GM21576 (cell line): Measurements from ENCODE around the gene TLR10.
"Not testable (repeated sequence)": the region's sequence is repeated elsewhere in the genome, so short reads cannot be mapped to it uniquely, and the experiment has no call there.

Experiments
- ATAC-seq: cut with Tn5 transposase; IDR thresholded peaks from one replicate; pipeline ENCODE4 v1.9.1; 2021; ENCODE audit warnings: mild to moderate bottlenecking, moderate library complexity; ENCODE audit not compliant: unreplicated experiment

The TLR10 gene

DNA sequence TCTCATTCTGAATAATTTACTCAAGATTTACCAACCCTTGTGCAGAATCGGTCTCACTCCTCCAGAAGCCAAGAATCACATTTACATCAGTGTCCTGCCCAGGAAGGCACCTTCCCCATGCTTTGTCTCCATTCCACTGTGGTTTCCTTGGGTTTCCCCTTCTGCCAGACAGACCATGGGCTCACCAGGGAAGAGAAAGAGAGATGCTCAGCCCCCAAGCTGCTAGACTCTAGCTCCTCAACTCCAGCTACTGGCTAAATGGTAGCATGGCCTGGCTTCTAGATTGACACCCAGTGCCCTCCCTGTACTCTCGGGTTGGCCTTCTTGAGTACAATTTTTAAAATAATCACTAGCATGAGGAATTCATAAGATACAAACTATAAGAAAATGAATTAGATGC is 12.9 kb downstream of the TLR10 start:
- no peak for ATAC-seq

DNA sequence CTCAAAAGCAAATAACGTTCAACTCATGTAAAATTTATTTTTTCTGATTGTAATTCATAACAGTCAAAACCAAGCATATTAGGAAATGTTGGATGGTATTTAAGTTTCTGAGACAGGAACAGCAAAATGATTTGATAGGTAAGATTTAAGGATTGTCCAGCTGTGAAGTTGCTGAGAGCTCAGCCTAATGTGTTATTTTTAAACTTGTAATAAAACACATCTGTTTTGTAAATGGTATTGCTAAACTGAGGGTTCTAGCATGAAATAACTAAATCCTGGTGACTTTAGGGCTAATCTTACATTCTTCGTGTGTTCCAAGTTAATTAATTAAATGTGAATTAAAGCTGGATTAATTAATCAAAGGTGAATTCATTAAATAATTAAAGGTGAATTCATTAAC is 13.3 kb downstream of the TLR10 start:
- ATAC-seq = no peak

DNA sequence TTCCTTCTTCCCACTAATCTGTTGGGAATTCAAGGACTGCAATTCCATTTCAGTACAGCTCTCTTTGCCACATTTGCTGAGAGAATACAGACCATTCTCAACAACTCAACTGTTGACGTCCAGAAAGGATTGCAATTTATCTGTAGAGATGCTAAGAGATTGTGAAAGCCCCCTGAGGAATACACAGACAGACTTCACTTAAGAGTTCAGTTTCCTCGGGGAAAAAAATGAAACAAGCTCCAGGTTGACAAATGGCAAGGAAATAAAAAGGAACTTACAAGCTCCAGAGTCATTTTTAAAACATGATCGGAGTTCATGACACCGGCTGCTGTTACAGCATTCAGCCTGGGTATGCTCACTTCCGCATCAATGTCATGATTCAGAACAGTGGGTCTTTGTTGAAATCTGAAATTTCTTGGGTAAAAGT is 13.8 kb downstream of the TLR10 start:
- ATAC-seq = no peak

DNA sequence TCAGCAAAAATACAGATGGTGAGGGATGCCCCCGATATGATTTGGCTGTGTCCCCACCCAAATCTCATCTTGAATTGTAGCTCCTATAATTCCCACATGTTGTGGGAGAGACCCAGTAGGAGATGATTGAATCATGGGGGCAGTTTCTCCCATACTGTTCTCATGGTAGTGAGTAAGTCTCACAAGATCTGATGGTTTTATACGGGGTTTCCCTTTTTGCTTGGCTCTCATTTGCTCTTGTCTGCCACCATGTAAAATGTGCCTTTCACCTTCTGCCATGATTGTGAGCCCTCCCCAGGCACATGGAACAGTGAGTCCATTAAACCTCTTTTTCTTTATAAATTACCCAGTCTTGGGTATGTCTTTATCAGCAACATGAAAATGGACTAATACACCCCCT is 15.8 kb downstream of the TLR10 start:
- not testable (repeated sequence) for ATAC-seq

DNA sequence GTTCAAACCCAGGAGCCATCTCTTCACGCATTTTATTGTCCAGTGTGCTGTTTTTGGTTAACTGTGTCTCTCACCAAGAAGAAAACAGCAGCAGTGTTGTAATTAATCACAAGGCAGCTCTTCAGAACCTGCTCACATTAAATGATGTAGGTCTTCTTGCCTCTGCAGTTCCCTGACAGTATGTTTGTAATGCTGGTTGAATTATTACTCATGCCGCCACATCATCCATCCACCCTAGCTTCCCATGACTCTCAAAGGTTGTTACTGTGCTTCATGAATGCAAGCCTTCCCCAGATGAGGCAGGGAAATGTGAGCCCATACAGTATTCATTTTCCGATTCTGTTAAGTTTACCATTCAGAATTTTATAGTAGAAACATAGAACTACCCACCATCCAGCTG is 17.4 kb downstream of the TLR10 start:
- ATAC-seq = no peak

DNA sequence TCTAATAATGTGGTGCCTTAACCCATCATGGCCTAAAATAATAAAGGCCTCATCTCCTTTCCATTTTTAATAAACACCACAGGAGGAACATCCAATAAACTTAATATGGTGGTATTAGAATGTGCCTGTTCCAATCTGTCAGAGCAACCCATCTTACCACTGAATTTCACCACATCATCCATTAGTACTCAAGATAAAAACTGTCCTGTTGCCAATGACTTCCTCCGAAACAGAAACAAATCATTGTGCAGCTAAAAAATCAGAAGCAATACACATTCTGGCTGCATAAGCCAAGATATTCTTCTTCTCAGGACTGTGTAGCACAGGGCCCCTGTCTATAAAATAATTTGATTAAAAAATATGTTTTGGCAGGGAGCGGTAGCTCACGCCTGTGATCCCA is 18.5 kb downstream of the TLR10 start:
- ATAC-seq = no peak

DNA sequence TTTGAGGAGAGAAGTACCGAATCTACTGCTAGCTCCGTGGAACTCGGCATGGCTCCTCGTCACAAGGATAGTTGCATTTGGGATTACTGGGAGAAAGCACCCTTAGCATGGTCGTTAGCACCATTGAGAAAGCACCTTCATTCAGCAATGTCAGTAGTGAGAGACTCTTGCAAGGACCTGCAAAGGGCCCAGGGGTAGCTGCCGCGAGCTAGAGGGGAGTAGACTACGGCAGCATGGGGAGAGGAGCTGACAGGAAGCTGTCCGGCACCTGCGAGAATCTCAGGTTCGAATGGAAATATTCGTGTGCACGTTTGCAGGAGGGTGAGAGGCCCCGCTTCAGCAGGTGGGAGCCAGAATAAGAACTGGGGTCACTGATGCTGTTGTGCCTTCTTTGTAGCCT is 20.2 kb downstream of the TLR10 start:
- ATAC-seq = peak; percentile 31

DNA sequence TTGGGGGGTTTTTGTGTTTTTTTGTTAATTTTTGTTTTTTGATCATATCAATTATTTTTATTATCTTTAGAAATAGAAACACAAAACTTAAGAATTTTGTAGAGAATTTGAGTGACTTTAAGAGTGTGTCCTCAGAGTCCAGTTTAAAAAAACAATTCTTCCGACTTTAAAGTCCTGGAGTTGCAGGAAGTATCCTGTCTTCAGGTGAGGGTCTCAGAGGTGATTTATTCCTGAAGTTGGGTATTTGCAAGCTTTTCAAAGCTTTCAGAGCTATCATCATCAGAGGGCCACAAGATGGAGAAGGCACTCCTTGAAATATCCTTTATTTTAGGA is 23.0 kb downstream of the TLR10 start:
- no peak for ATAC-seq

DNA sequence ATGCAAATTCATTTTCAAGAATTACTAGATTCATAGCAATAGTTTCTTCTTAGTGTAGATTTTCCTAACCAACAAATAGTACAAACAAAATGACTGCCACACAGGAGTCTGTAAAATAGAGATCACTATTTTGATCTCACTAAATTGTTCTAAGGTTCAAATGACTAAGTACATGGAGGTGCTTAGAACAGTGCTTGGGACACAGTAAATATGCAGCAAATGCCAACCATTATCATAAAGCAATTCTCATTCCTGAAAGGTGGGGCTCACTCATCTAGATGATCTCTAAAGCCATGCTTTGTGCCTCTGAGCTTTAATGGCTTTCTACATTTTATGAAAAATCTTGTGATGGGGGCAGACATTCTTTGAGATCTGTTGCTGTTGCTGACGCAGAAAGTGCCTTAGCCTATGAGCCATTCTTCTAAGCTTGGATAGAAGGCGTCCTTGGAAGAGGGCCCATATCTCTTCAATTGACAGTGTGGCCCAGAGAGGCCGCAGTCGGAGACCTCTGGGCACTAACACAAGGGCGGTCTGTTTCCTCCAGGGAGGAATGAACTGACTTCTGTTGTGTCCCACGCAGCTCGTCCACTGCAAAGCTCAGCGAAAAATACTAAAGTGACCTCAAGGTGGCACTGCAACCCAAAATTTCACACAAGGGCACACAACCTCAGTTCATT is 23.5 kb downstream of the TLR10 start:
- no peak for ATAC-seq

DNA sequence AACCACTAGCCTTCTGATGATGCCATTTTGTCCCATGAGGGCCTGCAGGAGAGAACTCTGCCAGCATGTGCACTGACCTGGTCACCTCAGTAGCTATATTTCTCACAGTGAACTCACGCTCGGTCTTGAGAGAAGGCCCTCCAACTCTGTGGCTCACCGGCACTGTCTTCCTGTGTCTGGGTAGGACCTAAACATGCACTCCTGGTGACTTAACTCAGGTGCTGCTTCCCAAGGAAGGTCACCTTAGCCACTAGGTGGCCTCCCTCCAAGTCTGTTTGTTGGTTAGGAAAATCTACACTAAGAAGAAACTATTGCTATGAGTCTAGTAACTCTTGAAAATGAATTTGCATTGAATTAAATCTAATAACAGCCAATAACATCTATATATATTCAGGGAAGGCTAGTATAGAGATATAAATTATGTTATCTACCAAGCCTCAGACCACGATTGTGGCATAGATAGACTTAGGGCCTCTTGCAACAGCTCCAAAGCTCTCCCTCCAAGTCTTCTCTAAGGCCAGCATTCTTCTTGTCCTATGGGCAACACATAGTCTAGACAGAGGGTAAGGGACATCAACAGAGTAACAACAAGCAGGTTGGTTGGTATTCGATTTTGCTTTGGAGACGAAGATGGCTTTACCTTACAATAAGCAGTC is 24.7 kb downstream of the TLR10 start:
- ATAC-seq = no peak

DNA sequence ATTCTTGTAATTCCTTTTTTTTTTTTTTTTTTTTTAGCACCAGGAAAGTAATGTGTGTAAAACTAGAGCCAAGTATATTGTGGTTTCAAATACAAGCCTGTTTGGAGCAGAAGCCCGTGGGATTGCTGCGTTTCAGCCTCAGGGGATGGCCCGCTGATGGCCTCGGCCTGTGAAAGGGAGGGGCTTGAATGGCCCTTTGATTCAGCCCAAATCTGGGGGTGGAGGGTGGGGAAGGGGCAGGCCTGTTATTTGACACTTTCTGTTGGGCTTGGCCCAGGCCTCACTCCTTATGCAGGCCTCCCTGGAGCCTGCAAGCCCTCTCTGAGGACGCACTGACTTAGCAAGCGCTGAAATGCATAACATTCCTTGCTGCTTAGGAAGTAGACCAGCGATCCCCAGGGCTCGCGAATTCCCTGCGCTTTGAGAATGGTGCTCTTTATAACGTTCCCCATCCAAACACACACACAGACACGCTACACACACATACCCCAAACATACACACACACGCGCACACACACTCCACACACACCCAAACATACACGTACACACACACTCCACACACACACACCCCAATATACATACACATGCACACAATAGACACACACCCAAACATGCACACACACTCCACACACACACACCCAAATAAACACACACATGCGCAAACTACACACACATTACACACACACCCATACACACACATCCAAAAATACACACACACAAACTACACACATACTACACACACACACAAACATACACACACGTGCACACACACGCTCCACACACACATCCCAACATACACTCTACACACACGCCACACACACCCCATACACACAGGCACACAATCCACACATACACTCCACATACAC is 29.6 kb downstream of the TLR10 start:
- no peak for ATAC-seq

DNA sequence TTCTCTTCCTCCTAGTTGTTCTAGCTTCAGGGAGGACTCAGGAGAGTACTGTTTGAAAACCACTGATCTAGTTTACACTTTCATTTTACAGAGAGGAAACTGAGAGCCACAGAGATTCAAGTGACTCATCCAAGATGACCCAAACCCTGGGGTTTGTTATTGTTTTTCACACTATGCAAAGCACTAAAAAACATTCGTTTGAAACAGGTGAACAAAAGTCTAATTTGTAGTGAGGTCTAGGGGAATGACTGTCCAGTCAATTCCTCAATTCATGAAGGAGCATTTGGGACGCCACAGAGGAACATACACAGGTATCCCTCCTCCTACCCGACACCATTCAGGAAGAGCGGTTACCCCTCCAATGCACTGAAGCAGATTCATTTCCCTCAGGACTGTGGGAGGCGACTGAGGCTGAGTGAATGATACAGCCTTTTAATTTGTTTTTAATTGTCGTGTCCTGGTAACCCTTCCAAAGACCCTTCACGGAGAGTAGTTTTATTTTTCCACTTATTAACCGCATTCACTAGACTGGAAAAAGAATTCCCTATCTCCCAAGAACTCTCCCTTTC is 30.3 kb downstream of the TLR10 start:
- peak; percentile 98 for ATAC-seq

DNA sequence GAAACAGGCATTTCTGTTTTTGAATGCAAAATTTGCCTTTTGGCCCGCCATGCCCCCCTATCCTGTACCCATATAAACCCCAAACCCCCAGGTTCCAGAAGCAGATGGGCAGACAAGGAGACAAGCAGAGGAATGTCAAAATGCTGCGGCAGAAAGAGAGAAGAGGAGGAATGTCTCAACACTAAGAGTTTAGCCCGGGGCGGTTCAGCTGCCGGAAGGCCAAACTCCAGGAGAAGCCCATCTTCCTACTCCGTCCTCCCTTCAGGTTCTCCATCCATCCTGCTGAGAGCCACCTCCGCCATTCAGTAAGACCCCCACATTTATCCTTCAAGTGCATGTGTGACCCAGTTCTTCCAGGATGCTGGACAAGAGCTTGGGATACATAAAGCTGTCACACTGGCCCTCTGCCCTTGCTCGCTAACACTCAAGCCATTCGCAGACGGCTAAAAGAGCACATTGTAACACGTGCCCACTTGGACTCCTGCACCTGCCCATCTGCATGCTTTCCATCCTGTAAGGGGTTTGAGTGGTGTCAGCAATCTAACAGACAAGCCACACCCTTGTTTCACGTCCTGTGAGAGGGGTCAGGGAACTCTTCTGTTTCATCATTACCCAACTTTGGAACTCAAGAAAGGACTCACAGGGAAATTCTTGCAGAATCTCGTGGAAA is 31.3 kb downstream of the TLR10 start:
- ATAC-seq = no peak

DNA sequence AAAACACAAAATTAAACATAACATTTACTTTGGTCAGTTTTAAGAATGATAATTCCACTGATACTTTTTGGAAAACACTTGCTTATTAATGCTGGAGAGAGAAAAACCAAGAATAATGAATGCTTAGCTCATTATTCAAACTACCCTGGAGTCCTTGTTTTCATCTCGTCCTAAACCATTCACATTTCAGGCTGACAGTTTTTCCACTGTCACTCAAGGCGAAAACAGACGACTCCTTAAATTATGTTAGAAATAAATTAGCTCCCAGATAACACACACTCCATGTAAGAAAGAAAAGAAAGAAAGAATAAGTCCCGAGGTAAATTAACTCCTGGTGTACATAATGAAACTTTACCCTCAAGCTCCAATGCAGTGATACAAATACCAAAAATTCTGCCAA is 33.5 kb downstream of the TLR10 start:
- no peak for ATAC-seq

DNA sequence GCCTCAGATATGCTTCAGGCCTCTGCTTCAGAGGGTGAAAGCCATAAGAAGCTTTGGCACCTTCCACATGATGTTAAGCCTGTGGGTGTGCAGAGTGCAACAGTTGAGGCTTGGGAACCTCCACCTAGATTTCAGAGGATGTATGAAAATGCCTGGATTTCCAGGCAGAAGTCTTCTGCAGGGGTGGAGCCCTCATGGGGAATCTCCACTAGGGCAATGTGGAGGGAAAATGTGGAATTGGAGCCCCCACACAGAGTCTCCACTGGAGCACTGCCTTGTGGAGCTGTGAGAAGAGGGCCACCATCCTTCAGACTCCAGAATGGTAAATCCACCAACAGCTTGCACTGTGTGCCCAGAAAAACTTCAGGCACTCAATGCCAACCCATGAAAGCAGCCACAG is 35.2 kb downstream of the TLR10 start:
- no peak for ATAC-seq

DNA sequence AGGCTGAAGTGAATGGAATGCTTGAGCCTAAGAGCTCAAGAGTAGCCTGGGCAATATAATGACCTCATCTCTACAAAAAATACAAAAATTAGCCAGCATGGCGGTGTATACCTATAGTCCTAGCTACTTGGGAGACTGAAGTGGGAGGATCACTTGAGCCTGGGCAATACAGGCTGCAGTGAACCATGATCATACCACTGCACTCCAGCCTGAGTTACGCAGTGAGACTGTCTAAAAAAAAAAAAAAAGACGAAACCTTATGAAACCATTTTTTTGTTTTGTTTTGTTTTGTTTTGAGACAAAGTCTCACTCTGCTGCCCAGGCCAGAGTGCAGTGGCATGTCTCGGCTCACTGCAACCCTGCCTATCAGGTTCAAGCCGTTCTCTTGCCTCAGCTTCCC is 36.9 kb downstream of the TLR10 start:
- no peak for ATAC-seq

DNA sequence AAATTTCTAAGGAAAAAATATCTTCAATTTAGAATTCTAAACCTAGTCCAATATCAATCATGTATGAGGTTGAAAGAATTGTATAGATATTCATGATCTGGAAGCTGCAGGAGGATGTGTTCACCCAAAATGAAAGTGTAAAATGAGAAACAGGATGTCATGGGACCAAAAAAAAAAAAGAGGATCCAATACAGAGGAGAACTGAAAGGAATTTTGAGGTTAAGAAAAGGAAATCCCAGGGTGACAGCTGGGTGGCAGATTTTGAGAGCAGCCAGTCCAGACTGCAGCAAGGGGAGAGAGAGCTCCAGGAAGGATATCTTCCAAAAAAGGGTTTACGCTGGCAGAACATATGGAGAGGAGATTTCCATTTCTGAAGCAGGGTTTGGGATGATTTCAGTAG is 38.9 kb downstream of the TLR10 start:
- ATAC-seq = no peak

DNA sequence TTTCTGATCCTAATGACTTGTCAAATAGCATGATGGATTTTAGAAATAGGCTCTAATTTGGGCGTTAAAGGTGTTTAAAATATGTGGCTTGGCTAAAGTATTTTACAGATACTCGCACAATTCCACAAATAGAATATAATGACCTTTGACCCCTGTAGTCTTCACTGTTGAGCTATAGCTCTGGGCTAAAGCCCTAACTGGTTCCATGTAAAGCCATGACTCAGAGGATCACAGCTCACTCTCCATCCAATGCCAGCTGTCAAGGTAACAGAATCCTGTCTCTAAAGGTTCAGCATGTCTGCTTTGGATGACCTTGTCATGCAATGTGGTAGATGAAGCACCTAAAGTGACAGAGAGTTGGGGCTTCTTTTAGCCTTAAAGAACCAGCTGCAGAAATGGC is 42.5 kb downstream of the TLR10 start:
- ATAC-seq = no peak

DNA sequence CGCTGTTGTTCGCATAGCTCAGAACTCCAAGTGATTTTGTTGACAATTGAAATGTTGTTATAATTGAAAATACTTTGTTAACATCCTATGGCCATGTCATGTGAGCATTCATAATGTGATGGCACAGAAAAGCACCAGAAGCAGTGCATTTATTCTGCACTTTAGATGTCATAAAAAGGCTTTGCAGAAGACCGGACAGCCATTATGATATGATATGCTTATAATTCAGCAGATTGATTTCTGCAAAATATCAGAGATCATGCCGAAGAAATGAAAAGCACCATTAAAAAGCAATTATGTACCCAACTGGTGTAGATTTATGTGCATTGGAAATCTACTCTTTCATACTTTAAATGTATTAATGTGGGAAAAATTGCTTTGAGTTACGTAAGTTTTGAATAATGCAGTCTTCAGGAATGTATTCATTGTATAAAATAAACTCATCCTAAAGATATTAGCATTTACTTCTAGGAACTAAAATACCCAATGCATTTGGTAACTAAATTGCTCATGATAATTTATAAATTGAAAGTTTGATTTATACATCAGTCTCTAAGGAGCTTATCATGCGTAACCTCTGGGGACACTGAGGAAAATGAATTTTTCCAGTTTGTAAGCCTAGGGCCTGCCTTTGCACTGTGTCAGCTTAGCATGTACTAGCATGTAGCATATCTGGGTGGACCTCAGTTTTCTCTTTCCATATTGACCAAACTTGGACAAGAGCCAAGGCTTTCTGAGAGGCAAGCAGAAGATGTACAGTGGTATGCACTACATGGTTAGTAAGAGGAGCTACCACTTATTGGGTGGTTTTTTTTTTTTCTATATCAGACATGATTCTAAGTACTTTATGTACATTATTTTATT is 43.6 kb downstream of the TLR10 start:
- ATAC-seq = no peak

DNA sequence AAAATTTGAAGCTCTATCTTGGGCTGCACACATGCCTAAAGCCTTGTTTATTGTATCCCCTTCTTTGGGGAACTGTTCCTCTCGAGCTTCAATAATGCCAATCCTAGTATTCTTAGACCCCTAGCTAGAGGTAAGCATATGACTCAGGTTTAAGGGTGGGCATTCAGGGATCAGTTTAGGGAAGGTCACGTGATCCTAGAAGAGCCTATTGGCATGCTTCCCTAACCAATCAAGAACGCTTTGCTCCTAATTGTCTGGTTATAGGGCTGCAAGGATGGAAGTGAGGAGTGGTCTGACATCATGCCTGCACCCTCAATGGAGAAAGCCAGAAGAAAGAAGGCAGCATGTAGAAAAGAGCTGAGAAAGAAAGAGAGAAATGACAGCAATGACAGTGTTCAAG is 46.9 kb downstream of the TLR10 start:
- no peak for ATAC-seq
